ENCODE results near the gene ARID1B. TPM values are rescaled to one million over a fixed set of nuclear protein-coding genes. Genes with fewer than 3 reads are reported as not detected.

The ARID1B gene
- total and polyA plus RNA-seq, 2 of the 4 experiments (the other 2 are of a cell fraction), result 14.5 to 20.1 TPM

GRCh38 chr6:157151989-157152388, 374.8 kb downstream of the ARID1B start:
- H3K4me3 ChIP-seq (ENCODE audit: insufficient read depth, low read depth, low read length), result no peak overlapping the region
- H2AFZ ChIP-seq (replicated peaks; ENCODE audit: low read length, poor library complexity), result no peak overlapping the region
- no peak overlapping the region for H2AK9ac ChIP-seq (replicated peaks; ENCODE audit: low read depth, low read length, poor library complexity)
- peak overlapping the region; percentile 4; the same call in 1 of the 2 replicates for H3K4me2 ChIP-seq (ENCODE audit: low read depth, low read length)
- no peak overlapping the region; the same call in 1 of the 2 replicates for H3K27ac ChIP-seq (ENCODE audit: insufficient read depth, low read length)
- H4K5ac ChIP-seq (ENCODE audit: low read depth, low read length), result no peak overlapping the region
- in situ Hi-C loops (cut with MboI; ENCODE audit: low sequenced_read_pairs), result no loop called here
- no peaks in the 10 kb centered on the region for H3K27me3 ChIP-seq (ENCODE audit: control insufficient read depth, insufficient read depth, low read length)
- no peak overlapping the region for H4K91ac ChIP-seq (ENCODE audit: insufficient read depth, low read depth, low read length)
- H4K8ac ChIP-seq (ENCODE audit: low read depth in 2 of 2, low read length in 2 of 2), result no peak overlapping the region; a peak in 1 of 4 replicates
- peak overlapping the region; percentile 99 for H2BK5ac ChIP-seq (ENCODE audit: low read depth, low read length, poor library complexity, severe bottlenecking)
- intact Hi-C loops (cut with micrococcal nuclease), result no loop called here
- H3K9me3 ChIP-seq (ENCODE audit: control insufficient read depth, insufficient read depth, low read length), result no peaks in the 10 kb centered on the region
- no peak overlapping the region for H3K56ac ChIP-seq (ENCODE audit: extremely low read depth, insufficient read depth, low read length)
- H3K4me1 ChIP-seq (ENCODE audit: control insufficient read depth, insufficient read depth, low read length), result peaks cover 23% of the 10 kb centered on the region
- CTCF ChIA-PET, result interaction anchor here (1.9 kb wide), 1 partner anchor 13 kb away, joined by 4 read pairs; no protein-coding TSS in a partner anchor
- no peak overlapping the region for H3K9ac ChIP-seq (ENCODE audit: low read depth, low read length)
- H3K9me1 ChIP-seq (ENCODE audit: insufficient read depth, low read length), result peaks cover 22% of the 10 kb centered on the region
- DNase-seq, result peak; percentile 93
- H3K18ac ChIP-seq (ENCODE audit: low read depth, low read length), result no peak overlapping the region
- H2AK5ac ChIP-seq (ENCODE audit: low read depth, low read length), result no peak overlapping the region
- ATAC-seq (ENCODE audit: low read depth), result peak; percentile 8; the same call in 1 of the 2 replicates
- H2BK120ac ChIP-seq (ENCODE audit: low read depth, low read length), result no peak overlapping the region; the same call in 1 of the 2 replicates
- no TSS peak for BruUV-seq (replicated peaks)
- no peak overlapping the region for H3K14ac ChIP-seq (replicated peaks; ENCODE audit: low read depth, low read length)
- peak overlapping the region; percentile 4; the same call in 1 of the 3 replicates for H2BK15ac ChIP-seq (ENCODE audit: low read depth, low read length)
- H3K79me1 ChIP-seq (ENCODE audit: low read depth in 1 of 2, low read length in 2 of 2), result peaks cover 13 to 17% of the 10 kb centered on the region in 2 experiments
- no CpG with 5 or more reads among the region's 3 CpGs for WGBS, 2 experiments (ENCODE audit: extremely low coverage in 2 of 2, insufficient read length in 1 of 2)
- no peak overlapping the region for H2BK20ac ChIP-seq (ENCODE audit: low read depth, low read length)
- dilution Hi-C loops (cut with HindIII; ENCODE audit: low sequenced_read_pairs, unreplicated experiment), result no loop called here
- no peaks in the 10 kb centered on the region; the same call in 1 of the 2 replicates for H4K20me1 ChIP-seq (ENCODE audit: insufficient read depth, low read length)
- H3K23ac ChIP-seq (ENCODE audit: low read depth, low read length), result no peak overlapping the region
- POLR2A ChIA-PET (ENCODE audit: unreplicated experiment), result no interaction called here
- peaks cover 16% of the 10 kb centered on the region for H3K36me3 ChIP-seq (ENCODE audit: control insufficient read depth, insufficient read depth, low read length)
- TF ChIP-seq CEBPB (IDR thresholded peaks at IDR 0.05; ENCODE audit: low read depth, low read length) (peak; percentile 46; the same call in 1 of the 2 replicates), RCOR1 (IDR thresholded peaks at IDR 0.05; ENCODE audit: insufficient replicate concordance, low read length) (no peak), FOS (IDR thresholded peaks at IDR 0.05; ENCODE audit: low read depth, low read length) (0 out of 2 replicates have a peak, but pooled peaks have one; percentile 14), MAFK (IDR thresholded peaks at IDR 0.05; ENCODE audit: low read depth, low read length) (no peak), BHLHE40 (IDR thresholded peaks at IDR 0.05; ENCODE audit: low read depth, low read length) (no peak), NFE2L2 (IDR thresholded peaks at IDR 0.05; ENCODE audit: low read depth, low read length) (no peak), POLR2A (IDR thresholded peaks at IDR 0.05; ENCODE audit: low read depth, low read length) (no peak), MAZ (IDR thresholded peaks at IDR 0.05; ENCODE audit: borderline replicate concordance, low read depth, low read length) (no peak), RFX5 (IDR thresholded peaks at IDR 0.05; ENCODE audit: low read depth, low read length) (no peak), CHD1 (IDR thresholded peaks at IDR 0.05; ENCODE audit: low read depth, low read length) (0 out of 2 replicates have a peak, but pooled peaks have one; percentile 33), CTCF (conservative IDR thresholded peaks at IDR 0.05; ENCODE audit: low read depth, low read length) (no peak), USF2 (IDR thresholded peaks at IDR 0.05; ENCODE audit: low read depth, low read length) (no peak), RAD21 (IDR thresholded peaks at IDR 0.05; ENCODE audit: low read length) (no peak), ELK1 (IDR thresholded peaks at IDR 0.05; ENCODE audit: borderline replicate concordance, low read depth, low read length) (no peak), SMC3 (IDR thresholded peaks at IDR 0.05; ENCODE audit: low read depth, low read length) (no peak), MXI1 (IDR thresholded peaks at IDR 0.05; ENCODE audit: borderline replicate concordance, low read depth, low read length) (no peak)
- no peak overlapping the region for H3K4ac ChIP-seq (ENCODE audit: low read depth, low read length)

Measured in IMR-90 (cell line).